Suppressor macrophage treated with lipopolysaccharide for 4 hours (primary cell): Measurements from ENCODE around the gene IL17C.
"Not testable (repeated sequence)": the region's sequence is repeated elsewhere in the genome, so short reads cannot be mapped to it uniquely, and the experiment has no call there.

Experiments used
- DNase-seq: peaks from one replicate; pipeline ENCODE4 v3.0.0-alpha.2; 2020

IL17C gene

GRCh38 chr16:88662843-88663606 is 24.7 kb downstream of the IL17C start, which contains the start of gene MVD:
Gene MVD (minus strand): TSS chr16:88663091. CDS start chr16:88663080, 11 bp downstream.
- DNase-seq, result peak; percentile 99

DNA sequence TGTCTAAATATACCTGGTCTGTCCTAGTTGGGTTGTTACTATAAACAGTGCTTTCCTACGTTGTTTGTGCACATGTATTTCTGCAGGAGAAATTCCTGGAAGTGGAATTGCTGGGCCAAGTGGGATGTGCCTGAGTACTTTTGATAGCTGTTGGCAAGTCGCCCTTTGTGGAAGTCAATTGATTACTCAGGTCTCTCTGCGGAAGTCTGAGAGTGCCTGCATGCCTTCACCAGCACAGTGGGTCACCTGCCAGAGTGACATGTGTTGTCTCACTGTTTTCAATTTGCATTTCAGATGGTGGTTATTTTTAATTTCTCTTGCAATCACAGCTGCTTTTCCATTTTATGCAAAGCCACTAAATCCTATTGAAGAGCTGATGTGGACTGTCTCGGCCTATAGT is 26.8 kb downstream of the IL17C start:
- no peak for DNase-seq

DNA sequence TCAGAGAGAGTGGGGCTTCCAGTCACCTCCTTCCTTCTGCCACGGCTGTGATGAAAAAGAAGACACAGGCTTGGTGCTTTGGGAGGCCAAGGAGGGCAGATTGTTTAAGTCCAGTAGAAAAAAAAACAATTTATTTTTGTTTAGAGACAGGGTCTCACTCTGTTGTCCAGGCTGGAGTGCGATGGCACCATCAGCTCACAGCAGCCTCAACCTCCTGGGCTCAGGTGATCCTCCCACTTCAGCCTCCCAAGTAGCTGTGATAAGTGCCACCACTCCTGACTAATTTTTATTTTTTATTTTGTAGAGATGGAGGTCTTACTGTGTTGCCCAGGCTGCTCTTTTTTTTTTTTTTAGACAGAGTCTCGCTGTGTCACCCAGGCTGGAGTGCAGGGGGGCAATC is 27.2 kb downstream of the IL17C start:
- no peak for DNase-seq

DNA sequence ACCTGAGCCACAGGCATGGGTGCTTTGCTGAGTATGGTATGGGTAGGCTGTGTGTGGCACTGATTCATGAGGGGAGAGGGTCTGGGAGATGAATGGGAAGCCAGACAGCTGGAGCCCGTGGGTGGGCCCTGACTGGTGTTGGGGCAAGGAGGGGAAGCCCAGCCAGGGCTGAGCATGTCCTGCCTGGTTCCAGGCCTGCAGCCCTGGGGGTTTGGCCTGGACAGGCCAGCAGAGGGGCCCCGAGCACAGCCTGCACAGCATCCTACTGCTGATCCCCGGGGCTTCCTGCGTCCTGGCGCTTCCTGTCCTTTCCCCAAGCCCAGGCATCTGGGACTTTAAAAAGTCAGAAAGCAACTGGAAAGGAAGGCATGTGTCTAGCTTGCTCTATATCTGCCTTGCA is 29.1 kb downstream of the IL17C start:
- DNase-seq, result no peak

- DNase-seq, result not testable (repeated sequence)
Observed at GRCh38 chr16:88669493-88669892, 31.1 kb downstream of the IL17C start.

GRCh38 chr16:88669980-88670379 is 31.6 kb downstream of the IL17C start:
- DNase-seq, result no peak

- DNase-seq, result no peak
Observed at GRCh38 chr16:88671806-88672205, 33.4 kb downstream of the IL17C start.

- no peak for DNase-seq
Observed at GRCh38 chr16:88672776-88673175, 34.4 kb downstream of the IL17C start.

- DNase-seq, result no peak
Observed at GRCh38 chr16:88673716-88674379, 35.5 kb downstream of the IL17C start.

DNA sequence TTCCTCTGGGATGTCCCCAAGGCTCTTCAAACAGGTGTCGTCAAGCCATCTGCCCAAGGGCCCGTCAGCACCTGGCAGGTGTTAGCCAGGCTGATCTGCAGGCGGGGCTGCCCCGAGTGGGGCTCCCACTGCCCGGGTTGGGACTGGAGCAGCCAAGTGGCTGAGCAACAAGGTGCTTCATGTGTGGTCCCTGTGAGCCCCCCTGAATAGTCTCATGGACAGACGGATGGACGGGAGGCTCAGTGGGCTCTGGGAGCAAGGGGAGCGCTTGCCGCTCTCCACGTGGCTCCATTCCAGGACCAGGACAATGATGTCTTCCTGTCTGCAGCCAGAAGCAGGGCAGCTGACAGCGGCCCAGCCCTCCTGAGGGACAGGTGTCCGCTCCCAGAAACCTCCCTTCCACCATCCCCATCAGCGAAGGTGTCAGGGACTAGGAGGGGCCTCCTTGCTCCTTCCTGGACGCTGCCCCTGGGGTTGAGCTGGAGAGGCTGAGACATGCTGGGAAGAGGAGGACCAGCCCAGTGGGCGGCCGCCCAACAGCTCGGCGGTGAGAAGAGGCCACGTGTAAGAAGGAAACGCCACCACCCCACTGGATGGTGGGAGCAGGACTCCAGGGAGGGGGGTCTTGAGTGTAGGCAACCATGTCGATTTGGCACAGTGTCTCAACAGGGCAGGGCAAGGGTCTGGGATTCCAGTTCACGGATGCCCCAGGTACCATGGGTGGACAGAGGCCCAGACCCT is 38.3 kb downstream of the IL17C start:
- no peak for DNase-seq

GRCh38 chr16:88677721-88678120 is 39.3 kb downstream of the IL17C start:
- no peak for DNase-seq

DNA sequence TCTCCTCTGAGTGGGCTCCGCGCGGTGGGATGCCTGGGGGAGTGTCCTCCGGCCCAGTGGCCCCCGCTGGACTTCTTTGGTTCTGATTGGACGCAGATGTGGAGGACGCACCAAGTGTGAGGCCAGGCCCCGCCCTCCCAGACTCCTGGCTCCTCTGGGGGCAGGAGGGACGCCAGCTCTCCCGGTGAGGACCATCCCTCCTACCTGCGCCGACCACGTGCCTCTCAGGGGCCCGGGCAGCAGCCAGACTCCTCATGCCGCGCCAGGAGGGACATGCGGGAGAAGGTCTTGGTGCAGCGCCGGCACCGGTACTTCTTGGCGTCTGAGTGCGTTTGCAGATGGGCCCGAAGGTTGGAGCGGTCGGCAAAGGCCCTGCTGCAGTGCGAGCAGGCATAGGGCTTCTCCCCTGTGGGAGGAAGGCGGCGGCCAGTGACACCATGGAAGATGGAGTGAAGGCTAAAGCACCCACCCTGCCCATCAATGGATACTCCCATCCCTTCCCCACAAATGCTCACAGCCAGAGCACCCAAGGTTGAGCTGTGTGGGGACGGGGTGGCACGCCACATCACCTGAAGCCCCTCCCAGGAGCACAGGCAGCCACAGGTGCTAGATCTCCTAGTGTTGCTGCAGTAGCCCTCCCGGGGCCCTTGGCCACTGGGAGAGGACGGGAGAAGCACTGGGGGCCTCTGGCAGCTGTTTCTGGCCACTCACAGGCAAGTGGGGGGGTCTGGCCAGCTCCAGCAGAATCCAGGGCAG is 40.0 kb downstream of the IL17C start:
- no peak for DNase-seq

DNA sequence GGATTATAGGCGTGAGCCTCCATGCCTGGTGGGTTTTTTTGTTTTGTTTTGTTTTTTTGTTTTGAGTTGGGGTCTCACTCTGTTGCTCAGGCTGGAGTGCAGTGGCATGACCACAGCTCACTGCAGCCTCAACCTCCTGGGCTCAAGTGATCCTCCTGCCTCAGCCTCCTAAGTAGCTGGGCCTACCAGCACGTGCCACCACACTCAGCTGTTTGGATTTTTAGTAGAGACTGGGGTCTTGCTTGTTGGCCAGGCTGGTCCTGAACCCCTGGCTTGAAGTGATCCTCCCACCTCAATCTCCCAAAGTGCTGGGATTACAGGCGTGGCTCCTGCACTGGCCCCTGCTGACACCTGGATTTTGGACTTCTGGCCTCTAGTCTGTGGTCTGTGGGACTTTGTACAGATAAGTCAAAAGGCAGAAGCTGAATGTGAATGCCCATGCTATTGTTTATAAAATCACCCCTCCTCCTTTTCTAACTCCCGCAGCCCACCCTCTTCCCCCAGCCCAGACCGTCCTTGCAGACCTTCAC is 42.2 kb downstream of the IL17C start:
- no peak for DNase-seq

GRCh38 chr16:88681084-88681680 is 42.8 kb downstream of the IL17C start:
- DNase-seq, result no peak

GRCh38 chr16:88681709-88682451 is 43.5 kb downstream of the IL17C start:
- peak; percentile 96 for DNase-seq

GRCh38 chr16:88684569-88685155 is 46.3 kb downstream of the IL17C start:
- no peak for DNase-seq

DNA sequence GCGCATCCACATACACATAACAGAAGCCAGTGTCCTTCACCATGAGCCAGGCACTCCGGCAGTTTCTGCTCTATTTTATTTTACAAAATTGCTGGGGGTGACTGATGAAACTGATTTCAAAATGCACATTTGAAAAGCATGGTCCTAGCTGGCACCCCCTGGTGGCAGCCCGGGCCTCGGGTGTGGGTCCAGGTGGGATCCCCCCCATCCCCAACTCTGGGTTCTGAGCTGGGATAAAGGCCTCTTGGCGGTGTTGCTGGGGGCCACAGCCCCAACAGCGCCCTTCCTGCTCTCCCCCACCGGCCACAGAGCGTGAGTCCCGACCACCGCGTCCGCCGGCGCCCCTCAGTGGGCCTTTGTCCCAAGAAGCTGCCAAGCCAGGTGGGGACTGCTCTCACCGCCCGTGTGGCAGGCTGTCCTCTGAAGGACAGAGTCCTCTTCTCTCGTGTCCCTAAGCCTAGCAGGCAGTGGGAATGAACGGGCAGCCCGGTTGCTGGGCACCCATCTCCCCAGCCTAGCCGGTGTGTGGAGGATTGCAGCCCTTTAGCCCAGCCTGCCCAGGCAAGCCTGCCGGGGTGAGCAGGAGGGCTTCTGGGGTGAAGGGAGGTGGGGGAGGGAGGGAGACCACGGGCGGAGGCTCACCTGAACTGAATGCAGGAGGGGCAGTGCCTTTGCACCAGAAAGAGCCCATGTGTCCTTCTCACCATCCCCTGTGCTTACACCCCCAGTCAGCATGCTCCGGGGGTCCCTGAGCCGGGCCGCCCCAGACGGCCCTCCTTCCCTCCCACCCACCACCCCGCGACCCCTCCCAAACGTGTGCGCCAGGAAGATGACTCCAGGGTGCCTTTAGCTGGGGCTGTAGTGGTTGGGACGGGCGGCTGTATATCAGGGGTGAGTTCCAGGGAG is 47.0 kb downstream of the IL17C start:
- DNase-seq, result peak; percentile 85

GRCh38 chr16:88686062-88686438 is 47.7 kb downstream of the IL17C start:
- peak; percentile 23 for DNase-seq

DNA sequence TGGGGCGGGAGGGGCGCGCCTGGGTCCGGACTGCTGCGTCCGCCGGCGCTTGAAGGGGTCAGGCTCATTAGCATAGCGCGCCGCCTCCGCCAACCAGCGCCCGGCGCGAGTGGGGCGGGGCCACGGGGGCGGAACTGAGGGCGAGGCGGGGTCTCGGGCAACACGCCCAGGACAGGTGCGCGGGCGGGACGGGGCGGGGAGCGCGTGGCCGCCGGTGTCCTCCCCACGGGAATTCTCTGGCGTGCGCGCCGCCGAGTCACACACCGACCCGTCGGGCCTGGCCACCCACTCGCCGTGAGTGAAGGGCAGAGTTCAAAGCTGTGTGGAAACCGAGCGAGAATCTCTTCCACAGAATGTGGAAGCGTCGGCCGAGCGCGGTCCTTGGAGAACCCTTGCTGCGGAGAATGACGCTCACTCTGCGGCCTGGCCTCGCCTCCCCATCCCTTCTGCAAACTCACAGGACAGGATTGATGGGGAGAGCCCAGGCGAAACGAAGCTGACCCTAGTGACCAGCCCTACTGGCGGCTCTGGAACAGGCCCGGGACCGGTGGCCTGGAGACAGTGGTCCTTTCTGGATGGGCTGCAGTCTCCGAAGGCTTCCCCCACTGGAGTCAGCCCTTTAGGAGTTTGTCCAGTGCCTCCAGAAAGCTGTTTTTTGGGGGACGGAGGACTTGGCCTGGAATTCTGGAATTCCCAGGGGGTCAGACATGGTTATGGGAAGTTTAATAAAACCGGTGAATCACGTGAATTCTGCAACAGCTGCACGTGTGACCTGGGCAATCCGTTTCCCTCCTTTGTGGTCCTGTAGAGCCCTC is 48.3 kb downstream of the IL17C start, which contains the start of gene SNAI3:
SNAI3 (minus strand) TSS at position 69 of the 815 bp plus-strand sequence. CDS start 101 bp downstream, outside the sequence.
- peak; percentile 87 for DNase-seq
